GM19043 (cell line): ENCODE results near the gene CABCOCO1.
"Not testable (repeated sequence)": the region's sequence is repeated elsewhere in the genome, so short reads cannot be mapped to it uniquely, and the experiment has no call there.

Experiments
- ATAC-seq: cut with Tn5 transposase; IDR thresholded peaks from one replicate; pipeline ENCODE4 v1.9.1; 2021; ENCODE audit warnings: low read depth; ENCODE audit not compliant: unreplicated experiment

The CABCOCO1 gene

GRCh38 chr10:61705022-61705613 is 42.4 kb downstream of the CABCOCO1 start:
- ATAC-seq, result no peak

DNA sequence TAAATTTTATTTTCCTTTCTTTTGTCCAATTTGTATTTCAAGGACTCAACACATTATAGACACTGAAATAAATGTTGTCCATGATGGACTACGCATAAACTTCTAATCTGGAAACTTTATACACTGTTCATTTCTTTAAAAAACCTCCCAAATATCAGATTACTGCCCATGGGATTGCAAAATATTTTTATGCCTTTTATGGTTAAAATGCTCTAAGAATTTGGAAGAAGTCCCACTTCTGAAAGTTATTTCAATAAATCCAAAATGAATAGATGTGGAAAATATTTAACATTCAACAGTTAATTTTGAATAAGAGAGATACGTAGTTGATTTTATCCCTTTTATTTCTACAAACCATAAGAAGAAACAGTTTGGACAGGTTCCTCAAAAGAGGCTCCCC is 46.1 kb downstream of the CABCOCO1 start:
- no peak for ATAC-seq

- ATAC-seq, result not testable (repeated sequence)
These were observed 49.4 kb downstream of the CABCOCO1 start for GRCh38 chr10:61712105-61712504.

GRCh38 chr10:61719475-61719874 is 56.7 kb downstream of the CABCOCO1 start:
- not testable (repeated sequence) for ATAC-seq

GRCh38 chr10:61719906-61720305 is 57.2 kb downstream of the CABCOCO1 start:
- ATAC-seq, result no peak

DNA sequence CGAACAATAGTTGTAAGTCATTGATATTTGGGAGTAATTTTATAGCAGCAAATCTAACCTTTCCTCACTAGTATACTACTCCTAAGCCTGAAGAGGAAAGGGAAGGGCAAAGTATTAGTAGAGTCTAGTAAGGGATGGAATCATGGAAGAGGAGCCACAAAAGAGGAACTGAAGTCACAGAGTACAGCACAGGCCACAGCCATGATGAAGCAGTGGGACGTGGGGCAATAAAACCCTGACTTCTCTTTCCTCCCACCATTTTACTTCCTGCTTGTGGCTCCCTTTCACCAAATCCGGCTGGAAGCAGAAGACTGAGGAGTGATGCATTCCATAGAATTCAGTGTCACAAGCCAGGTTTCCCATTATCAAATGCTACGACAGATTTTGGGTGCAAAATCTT is 58.7 kb downstream of the CABCOCO1 start:
- no peak for ATAC-seq

GRCh38 chr10:61725221-61725620 is 62.5 kb downstream of the CABCOCO1 start:
- ATAC-seq, result not testable (repeated sequence)

DNA sequence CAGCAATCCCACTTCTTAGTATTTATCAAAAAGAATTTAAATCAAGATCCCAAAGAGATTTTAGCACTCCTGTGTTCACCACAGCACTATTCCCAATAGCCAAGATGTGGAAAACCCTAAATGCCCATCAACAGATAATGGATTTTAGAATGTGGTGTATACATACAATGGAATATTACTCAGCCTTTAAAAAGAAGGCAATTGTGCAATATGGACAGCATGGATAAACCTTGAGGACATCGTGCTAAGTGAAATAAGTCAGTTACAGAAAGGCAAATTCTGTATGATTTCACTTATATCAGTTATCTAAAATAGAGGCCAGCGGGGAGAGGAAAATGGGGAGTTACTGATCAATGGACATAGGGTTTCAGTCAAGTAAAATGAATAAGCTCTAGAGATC is 66.9 kb downstream of the CABCOCO1 start:
- no peak for ATAC-seq

- no peak for ATAC-seq
These were observed 67.9 kb downstream of the CABCOCO1 start for GRCh38 chr10:61730671-61731070.

DNA sequence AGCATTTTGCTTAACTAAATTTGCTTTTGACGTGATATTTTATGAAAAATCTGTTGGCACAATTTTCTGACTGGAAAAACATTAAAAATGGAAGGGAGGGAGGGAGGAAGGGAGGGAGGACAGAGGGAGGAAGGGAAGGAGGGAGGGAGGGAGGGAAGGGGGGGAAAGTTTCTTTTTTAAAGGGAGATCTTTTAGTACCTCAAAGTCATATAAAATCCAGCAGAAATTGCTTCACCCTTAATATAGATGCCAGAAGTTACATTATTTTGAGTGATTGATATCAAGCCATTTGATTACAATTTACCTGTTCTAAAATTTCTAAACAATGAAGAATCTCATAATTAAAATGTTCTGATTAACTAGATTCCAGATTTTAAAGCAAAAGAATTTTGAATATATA is 68.9 kb downstream of the CABCOCO1 start:
- no peak for ATAC-seq

DNA sequence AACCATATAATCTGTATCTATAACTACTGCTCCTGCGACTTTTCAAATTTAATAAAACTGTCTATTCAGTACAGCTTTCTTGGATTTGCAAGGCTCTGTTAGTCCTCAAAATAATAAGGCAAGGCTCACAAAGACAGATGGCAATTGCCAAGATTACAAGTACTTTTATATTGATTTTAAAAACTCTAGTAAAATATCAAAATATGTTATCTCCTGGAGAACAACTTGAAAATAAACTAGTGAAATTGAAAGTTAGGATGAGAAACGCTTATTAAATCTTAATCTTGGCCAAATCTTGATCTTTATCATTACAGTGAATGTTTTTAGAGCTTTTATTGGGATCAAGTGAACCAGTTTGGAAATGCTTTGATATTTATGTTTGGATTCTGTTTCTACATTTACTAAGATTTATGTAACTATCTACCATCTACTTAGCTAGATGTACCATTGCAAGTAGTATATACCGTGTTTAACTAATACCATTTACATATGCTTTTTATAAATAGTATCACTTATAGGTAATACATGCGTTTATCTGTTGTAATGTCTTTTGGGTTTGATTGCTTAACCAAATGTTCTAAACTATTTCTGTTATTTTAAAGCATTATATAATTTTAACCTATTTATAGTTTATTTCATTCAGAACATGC is 70.0 kb downstream of the CABCOCO1 start:
- no peak for ATAC-seq

- no peak for ATAC-seq
These were observed 70.7 kb downstream of the CABCOCO1 start for GRCh38 chr10:61733358-61733940.

GRCh38 chr10:61735882-61736281 is 73.2 kb downstream of the CABCOCO1 start:
- no peak for ATAC-seq

DNA sequence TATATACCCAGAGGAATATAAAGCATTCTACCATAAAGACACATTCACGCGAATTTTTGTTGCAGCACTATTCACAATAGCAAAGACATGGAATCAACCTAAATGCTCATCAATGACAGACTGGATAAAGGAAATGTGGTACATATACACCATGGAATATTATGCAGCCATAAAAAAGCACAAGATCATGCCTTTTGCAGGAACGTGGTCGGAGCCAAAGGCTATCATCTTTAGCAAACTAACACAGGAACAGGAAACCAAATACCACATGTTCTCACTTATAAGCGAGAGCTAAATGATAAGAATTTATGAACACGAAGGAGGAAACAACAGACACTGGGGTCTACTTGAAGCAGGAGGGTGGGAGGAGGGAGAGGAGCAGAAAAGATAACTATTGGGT is 74.7 kb downstream of the CABCOCO1 start:
- ATAC-seq, result not testable (repeated sequence)

GRCh38 chr10:61742812-61743211 is 80.1 kb downstream of the CABCOCO1 start:
- ATAC-seq, result no peak

DNA sequence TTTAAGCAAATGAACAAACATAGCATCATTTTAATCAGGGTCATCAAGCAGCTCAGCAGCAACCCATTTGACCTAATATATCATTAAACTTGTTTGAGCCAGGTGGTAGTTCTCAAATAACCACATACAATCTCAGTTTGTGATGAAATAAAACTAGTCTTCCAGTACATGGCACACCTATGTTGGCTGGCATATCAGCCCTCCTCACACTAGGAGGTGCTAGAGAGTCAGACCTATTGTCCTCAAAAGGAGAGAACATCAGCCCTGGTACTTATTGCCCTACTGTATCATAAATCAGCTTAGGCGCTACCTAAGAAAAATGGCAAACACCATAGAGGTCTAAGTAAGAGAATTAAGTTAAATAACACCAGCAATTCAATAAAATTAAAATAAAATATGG is 81.7 kb downstream of the CABCOCO1 start:
- no peak for ATAC-seq

DNA sequence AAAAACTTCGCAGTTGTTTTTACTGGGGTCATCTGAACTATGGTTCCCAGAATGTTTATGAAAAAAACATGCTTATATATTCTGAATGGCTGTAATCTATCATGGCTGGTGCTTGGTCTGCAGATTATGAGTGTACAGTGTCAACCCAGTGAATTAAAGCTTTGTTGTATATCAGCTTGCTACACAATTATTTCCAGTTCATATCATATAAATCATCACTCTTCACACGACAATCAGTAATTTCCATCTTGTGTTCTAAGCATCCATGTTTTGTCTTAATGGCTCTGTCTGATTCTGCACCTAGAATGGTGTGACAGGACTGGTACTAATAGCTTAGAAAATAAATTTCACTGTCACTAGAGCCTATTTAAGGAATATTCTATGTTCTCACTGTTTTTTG is 83.6 kb downstream of the CABCOCO1 start:
- no peak for ATAC-seq

GRCh38 chr10:61747307-61747706 is 84.6 kb downstream of the CABCOCO1 start:
- ATAC-seq, result no peak

- no peak for ATAC-seq
These were observed 86.6 kb downstream of the CABCOCO1 start for GRCh38 chr10:61749291-61749690.

DNA sequence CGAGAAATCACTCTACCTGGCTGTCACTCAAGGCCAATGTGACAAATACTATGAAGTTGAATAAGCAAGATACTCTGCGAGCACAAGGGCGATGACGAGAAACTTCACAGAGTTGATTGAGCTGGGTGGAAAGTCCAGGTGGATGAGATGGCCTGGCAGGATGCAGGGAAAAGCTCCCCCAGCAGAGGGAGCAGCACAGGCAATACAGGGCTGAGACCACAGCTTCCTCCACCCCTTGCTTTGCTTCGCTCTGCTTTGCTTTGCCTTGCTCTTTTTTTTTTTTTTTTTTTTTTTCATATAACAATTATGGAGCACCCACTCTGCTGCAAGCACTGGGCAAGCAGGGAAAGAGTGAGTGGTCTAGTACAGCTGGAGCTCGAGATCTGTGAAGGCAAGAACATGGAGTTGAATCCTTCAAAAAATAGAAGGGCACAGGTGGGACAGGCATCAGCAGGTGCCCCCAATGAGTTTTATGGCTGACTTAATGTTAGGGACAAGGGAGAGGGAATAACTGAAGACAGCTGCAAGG is 88.3 kb downstream of the CABCOCO1 start:
- ATAC-seq, result peak; percentile 69

GRCh38 chr10:61751599-61751998 is 88.9 kb downstream of the CABCOCO1 start:
- ATAC-seq, result no peak
